ENCODE results near the gene BTG2.
A peak's percentile ranks its signal among the peaks of the same experiment; 100 is the strongest.

The BTG2 gene

GRCh38 chr1:203267347-203267846 lies 37.9 kb upstream of the BTG2 start:
- H3K36me3 ChIP-seq: no peaks in the 10 kb centered on the region
- TF ChIP-seq CTCF (IDR thresholded peaks at IDR 0.05): peak; percentile 93
- H3K4me1 ChIP-seq (ENCODE audit: control insufficient read depth in 1 of 2, insufficient read depth in 1 of 2, low read depth in 1 of 2, low read length in 1 of 2): peaks cover 32 to 39% of the 10 kb centered on the region in 2 experiments
- H3K27me3 ChIP-seq: no peaks in the 10 kb centered on the region
- peak overlapping the region; percentile 72 to 83 for H3K4me3 ChIP-seq (ENCODE audit: low read depth in 1 of 2, low read length in 1 of 2)
- peak overlapping the region; percentile 71 for H3K27ac ChIP-seq
- H3K9me3 ChIP-seq: no peaks in the 10 kb centered on the region

GRCh38 chr1:203267912-203268311 lies 37.4 kb upstream of the BTG2 start:
- Histone ChIP-seq H3K27me3 (no peaks in the 10 kb centered on the region), H3K27ac (peak overlapping the region; percentile 71), H3K4me3 (ENCODE audit: low read depth in 1 of 2, low read length in 1 of 2) (peak overlapping the region; percentile 72 to 83), H3K36me3 (no peaks in the 10 kb centered on the region), H3K4me1 (ENCODE audit: control insufficient read depth in 1 of 2, insufficient read depth in 1 of 2, low read depth in 1 of 2, low read length in 1 of 2) (peaks cover 37 to 44% of the 10 kb centered on the region in 2 experiments), H3K9me3 (no peaks in the 10 kb centered on the region)
- no peak for TF ChIP-seq CTCF (IDR thresholded peaks at IDR 0.05)

DNA sequence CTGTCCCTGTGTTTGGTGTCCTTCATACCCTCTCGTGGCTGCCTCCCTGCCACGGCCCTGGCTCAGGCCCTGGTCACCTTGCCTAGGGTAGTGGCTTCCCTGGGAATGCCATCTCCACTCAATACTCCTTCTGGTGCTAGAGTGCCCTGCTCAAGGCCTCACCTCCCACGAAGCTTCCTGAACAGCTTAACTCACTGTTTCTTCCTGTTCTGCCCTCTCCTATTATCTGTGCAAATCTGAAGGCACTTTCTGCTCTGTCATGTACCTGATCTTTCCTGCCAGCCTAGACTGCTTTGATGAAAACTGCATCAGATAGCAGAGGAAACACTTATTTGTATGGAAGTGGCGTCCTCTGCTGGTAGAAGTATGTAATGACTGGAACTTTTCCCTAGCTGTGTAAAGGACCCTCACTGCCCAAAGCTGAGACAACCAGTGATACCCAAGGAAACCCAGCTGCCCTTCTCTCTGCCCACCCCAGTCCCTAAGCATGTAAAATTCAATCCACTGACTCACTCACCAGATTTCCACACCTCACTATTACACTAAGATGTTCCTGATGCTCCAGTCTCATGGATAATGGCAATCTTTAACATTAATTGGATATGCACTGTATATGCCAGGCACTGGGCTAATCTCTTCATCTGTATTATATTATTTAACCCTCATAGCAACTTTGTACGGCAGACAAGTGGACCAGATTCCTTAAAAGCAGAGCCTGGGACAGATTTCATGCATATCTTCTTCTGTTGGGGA lies 36.2 kb upstream of the BTG2 start:
- Histone ChIP-seq H3K36me3 (no peaks in the 10 kb centered on the region), H3K4me3 (ENCODE audit: low read depth in 1 of 2, low read length in 1 of 2) (no peak overlapping the region), H3K9me3 (no peaks in the 10 kb centered on the region), H3K27ac (peak overlapping the region; percentile 58), H3K27me3 (no peaks in the 10 kb centered on the region), H3K4me1 (ENCODE audit: control insufficient read depth in 1 of 2, insufficient read depth in 1 of 2, low read depth in 1 of 2, low read length in 1 of 2) (peaks cover 48 to 55% of the 10 kb centered on the region in 2 experiments)
- TF ChIP-seq CTCF (IDR thresholded peaks at IDR 0.05): peak; percentile 87

DNA sequence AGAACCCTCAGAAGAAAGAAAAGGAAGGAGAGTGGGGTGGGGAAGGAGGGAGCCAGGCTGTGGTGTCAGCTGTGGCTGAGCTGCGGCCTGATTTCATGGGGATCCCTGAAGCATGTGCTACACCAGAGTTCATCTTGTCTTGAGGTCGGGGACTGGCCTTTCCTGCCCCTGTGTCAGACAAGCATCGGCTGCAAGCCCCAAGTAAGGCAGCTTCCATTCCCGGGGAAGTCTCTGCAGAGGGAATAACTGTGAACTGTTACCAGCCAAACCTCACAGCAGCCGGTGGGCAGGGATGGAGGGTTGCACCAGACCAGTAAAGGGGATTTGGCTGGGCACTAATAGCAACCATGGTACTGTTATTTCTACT lies 35.7 kb upstream of the BTG2 start:
- Histone ChIP-seq H3K9me3 (no peaks in the 10 kb centered on the region), H3K4me1 (ENCODE audit: control insufficient read depth in 1 of 2, insufficient read depth in 1 of 2, low read depth in 1 of 2, low read length in 1 of 2) (peaks cover 54 to 61% of the 10 kb centered on the region in 2 experiments), H3K27ac (no peak overlapping the region), H3K4me3 (ENCODE audit: low read depth in 1 of 2, low read length in 1 of 2) (no peak overlapping the region), H3K36me3 (no peaks in the 10 kb centered on the region), H3K27me3 (no peaks in the 10 kb centered on the region)
- no peak for TF ChIP-seq CTCF (IDR thresholded peaks at IDR 0.05)

- Histone ChIP-seq H3K9me3 (no peaks in the 10 kb centered on the region), H3K4me1 (ENCODE audit: control insufficient read depth in 1 of 2, insufficient read depth in 1 of 2, low read depth in 1 of 2, low read length in 1 of 2) (peaks cover 61 to 69% of the 10 kb centered on the region in 2 experiments), H3K36me3 (no peaks in the 10 kb centered on the region), H3K27ac (peak overlapping the region; percentile 53), H3K27me3 (no peaks in the 10 kb centered on the region), H3K4me3 (ENCODE audit: low read depth in 1 of 2, low read length in 1 of 2) (no peak overlapping the region)
- TF ChIP-seq CTCF (IDR thresholded peaks at IDR 0.05): no peak
Observed at GRCh38 chr1:203270448-203270847, 34.9 kb upstream of the BTG2 start.

Data from neutrophil (primary cell).